HL-60 (cell line): ENCODE data around the gene INTS7.

ENCODE experiments used
- DNase-seq, 2 experiments: peaks; one replicate each; pipeline ENCODE4 v3.0.0-alpha.2; 2010 to 2020; ENCODE audit warnings: low read depth in 1 of 2, low spot score in 1 of 2
- H3K27ac ChIP-seq: fragments of 250-450 bp; sonication (Bioruptor Pico); replicated peaks from 2 replicates; pipeline ENCODE4 v1.5.1; 2020; ENCODE audit warnings: mild to moderate bottlenecking, moderate library complexity
- H3K27me3 ChIP-seq: fragments of 250-450 bp; sonication (Bioruptor Pico); 2 replicates; pipeline ENCODE4 v1.5.1; 2021; ENCODE audit warnings: mild to moderate bottlenecking, moderate library complexity; ENCODE audit not compliant: insufficient read depth, poor library complexity, severe bottlenecking
- H3K4me3 ChIP-seq: replicated peaks from 2 replicates; pipeline ENCODE4 v1.5.1; 2011; ENCODE audit warnings: mild to moderate bottlenecking, control low read depth, low read length; ENCODE audit not compliant: insufficient read depth
- GABPA ChIP-seq: IDR thresholded peaks from 2 replicates; pipeline ENCODE4 v1.6.1; 2012; ENCODE audit warnings: low read depth
- POLR2AphosphoS5 ChIP-seq: IDR thresholded peaks from 2 replicates; pipeline ENCODE4 v1.6.1; 2012; ENCODE audit warnings: low read depth
- SPI1 ChIP-seq: IDR thresholded peaks from 2 replicates; pipeline ENCODE4 v1.6.1; 2012; ENCODE audit warnings: low read depth, mild to moderate bottlenecking, borderline replicate concordance
- TF ChIP-seq, protein P1 (sequence below): IDR thresholded peaks from one replicate; pipeline ENCODE4 v1.5.1; 2011; ENCODE audit warnings: low read length, control low read depth, inconsistent platforms; ENCODE audit not compliant: insufficient read depth
- TF ChIP-seq, protein P2 (sequence below): IDR thresholded peaks from 2 replicates; pipeline ENCODE4 v1.6.1; 2012; ENCODE audit warnings: low read depth; ENCODE audit not compliant: insufficient replicate concordance

Gene INTS7

DNA sequence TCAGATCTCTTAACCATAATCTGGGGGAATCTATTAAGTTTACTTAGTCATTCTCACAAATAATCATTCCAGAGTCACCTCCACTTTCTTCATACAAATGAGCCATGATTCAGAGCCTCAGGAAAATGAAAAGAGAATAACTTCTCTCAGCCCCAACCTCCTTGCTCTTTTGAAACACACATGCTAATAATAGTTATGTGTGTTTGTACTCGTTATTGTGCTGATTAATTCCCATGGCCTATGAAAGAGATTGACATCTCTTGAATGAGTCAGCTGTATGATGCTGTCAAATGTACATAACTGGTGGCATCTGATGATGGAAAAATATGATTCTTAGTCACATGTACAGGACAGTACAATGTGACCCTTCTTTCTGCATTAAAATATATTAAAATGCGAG lies 41.7 kb upstream of the INTS7 start:
- Histone ChIP-seq H3K27me3 (no peaks in the 10 kb centered on the region), H3K27ac (no peak overlapping the region), H3K4me3 (no peak overlapping the region)
- no peak for DNase-seq
- TF ChIP-seq, protein P1, sequence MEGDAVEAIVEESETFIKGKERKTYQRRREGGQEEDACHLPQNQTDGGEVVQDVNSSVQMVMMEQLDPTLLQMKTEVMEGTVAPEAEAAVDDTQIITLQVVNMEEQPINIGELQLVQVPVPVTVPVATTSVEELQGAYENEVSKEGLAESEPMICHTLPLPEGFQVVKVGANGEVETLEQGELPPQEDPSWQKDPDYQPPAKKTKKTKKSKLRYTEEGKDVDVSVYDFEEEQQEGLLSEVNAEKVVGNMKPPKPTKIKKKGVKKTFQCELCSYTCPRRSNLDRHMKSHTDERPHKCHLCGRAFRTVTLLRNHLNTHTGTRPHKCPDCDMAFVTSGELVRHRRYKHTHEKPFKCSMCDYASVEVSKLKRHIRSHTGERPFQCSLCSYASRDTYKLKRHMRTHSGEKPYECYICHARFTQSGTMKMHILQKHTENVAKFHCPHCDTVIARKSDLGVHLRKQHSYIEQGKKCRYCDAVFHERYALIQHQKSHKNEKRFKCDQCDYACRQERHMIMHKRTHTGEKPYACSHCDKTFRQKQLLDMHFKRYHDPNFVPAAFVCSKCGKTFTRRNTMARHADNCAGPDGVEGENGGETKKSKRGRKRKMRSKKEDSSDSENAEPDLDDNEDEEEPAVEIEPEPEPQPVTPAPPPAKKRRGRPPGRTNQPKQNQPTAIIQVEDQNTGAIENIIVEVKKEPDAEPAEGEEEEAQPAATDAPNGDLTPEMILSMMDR: no peak
- no peak for TF ChIP-seq GABPA

DNA sequence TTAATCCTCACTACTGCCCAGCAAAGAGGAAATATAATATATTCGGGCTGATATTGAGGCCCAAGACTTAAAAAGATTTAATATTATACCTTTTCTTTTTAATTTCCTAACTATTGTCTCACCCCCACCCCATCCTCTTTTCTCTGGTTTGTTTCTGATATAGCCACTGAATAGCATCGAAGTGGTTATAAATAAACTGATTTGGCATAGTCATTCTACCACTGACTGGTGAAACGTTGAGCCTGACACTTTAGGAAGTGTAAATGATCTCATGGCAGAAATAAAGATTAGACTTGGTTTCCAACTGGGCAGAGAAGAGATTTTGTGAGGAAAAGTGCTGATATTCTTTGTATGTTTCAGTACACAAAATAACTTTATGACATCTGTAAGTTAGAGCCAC lies 39.5 kb upstream of the INTS7 start:
- no peak overlapping the region for H3K27ac ChIP-seq
- TF ChIP-seq GABPA: no peak
- TF ChIP-seq SPI1: no peak
- no peak for TF ChIP-seq POLR2AphosphoS5
- TF ChIP-seq, protein P1: no peak
- TF ChIP-seq, protein P2, sequence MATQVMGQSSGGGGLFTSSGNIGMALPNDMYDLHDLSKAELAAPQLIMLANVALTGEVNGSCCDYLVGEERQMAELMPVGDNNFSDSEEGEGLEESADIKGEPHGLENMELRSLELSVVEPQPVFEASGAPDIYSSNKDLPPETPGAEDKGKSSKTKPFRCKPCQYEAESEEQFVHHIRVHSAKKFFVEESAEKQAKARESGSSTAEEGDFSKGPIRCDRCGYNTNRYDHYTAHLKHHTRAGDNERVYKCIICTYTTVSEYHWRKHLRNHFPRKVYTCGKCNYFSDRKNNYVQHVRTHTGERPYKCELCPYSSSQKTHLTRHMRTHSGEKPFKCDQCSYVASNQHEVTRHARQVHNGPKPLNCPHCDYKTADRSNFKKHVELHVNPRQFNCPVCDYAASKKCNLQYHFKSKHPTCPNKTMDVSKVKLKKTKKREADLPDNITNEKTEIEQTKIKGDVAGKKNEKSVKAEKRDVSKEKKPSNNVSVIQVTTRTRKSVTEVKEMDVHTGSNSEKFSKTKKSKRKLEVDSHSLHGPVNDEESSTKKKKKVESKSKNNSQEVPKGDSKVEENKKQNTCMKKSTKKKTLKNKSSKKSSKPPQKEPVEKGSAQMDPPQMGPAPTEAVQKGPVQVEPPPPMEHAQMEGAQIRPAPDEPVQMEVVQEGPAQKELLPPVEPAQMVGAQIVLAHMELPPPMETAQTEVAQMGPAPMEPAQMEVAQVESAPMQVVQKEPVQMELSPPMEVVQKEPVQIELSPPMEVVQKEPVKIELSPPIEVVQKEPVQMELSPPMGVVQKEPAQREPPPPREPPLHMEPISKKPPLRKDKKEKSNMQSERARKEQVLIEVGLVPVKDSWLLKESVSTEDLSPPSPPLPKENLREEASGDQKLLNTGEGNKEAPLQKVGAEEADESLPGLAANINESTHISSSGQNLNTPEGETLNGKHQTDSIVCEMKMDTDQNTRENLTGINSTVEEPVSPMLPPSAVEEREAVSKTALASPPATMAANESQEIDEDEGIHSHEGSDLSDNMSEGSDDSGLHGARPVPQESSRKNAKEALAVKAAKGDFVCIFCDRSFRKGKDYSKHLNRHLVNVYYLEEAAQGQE: no peak
- no peaks in the 10 kb centered on the region for H3K27me3 ChIP-seq
- no peak for DNase-seq
- no peak overlapping the region for H3K4me3 ChIP-seq

DNA sequence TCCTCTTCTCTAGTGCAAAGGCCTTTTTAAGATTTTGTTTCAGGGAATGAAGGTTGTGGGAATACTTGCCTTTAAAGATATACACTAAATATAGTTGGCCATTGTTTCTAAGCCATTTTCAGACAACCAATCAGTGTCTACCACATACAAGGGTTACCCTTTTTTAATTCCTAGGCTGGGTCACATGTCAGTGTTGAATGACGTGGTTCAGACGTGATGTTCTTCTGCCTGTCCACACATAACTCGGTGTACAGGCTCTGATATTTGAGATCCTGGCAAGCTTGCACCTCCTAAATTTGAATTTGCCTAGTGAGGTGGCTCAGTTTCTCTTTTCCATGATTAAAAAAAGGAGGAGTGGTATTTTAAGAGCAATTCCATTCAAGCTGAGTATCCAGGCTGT lies 39.0 kb upstream of the INTS7 start:
- no peak for TF ChIP-seq POLR2AphosphoS5
- TF ChIP-seq, protein P2: no peak
- no peak for TF ChIP-seq GABPA
- TF ChIP-seq, protein P1: no peak
- no peak for TF ChIP-seq SPI1
- Histone ChIP-seq H3K4me3 (no peak overlapping the region), H3K27ac (no peak overlapping the region), H3K27me3 (no peaks in the 10 kb centered on the region)
- DNase-seq: no peak

DNA sequence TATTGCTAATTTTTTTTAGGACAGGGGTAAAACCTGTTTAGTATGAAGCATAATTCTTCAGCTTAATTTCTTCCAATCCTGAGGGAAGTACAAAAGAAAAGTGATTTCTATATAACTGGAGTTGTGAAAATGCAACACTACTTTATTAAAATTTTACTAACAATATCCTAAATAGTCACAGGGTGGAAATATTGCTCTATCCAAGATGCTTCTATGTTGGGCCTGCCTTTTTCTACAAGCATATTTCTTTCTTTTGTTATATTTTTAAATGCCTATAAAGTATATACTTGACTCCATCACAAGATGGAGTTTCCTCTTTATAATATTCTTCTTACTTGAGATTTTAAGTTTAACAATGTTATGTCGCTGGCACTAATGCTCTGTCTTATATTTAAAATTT lies 38.1 kb upstream of the INTS7 start:
- no peak for DNase-seq
- TF ChIP-seq, protein P1: no peak
- TF ChIP-seq, protein P2: no peak
- TF ChIP-seq SPI1 (no peak), GABPA (no peak), POLR2AphosphoS5 (no peak)
- Histone ChIP-seq H3K27me3 (no peaks in the 10 kb centered on the region), H3K4me3 (no peak overlapping the region), H3K27ac (no peak overlapping the region)
